ENCODE measurements around the gene SEC31A. TPM values are rescaled to one million over a fixed set of nuclear protein-coding genes. Genes with fewer than 3 reads are reported as not detected.

The SEC31A gene
- total and polyA plus RNA-seq, 12 donors: 137 to 355 (median 205) TPM

DNA sequence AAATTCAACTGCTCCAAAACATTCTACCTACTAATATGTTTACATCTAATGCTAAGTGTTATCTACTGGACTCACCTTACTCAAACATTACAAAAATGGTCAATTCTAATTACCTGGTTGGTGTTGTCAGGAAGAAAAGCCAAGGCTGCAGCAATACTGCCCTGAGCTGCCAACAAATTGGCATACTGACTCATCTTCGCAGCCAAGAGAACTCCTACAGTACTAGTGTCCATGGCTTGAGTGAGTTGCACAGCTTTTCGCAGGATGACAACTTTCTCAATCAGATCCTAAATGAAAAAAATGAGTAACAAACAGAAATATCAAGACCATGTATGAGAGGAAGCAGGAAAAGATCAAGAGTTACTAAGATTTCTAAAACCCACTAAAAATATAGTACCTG, 39.6 kb downstream of the SEC31A start:
- no peaks in the 10 kb centered on the region for H3K27me3 ChIP-seq
- no peaks in the 10 kb centered on the region for H3K9me3 ChIP-seq (replicated peaks in 1 of 3)
- intact Hi-C loops (cut with DNase I): no loop called here
- H3K27ac ChIP-seq: no peak overlapping the region
- TF ChIP-seq POLR2A (IDR thresholded peaks at IDR 0.05): no peak
- TF ChIP-seq, protein P1, sequence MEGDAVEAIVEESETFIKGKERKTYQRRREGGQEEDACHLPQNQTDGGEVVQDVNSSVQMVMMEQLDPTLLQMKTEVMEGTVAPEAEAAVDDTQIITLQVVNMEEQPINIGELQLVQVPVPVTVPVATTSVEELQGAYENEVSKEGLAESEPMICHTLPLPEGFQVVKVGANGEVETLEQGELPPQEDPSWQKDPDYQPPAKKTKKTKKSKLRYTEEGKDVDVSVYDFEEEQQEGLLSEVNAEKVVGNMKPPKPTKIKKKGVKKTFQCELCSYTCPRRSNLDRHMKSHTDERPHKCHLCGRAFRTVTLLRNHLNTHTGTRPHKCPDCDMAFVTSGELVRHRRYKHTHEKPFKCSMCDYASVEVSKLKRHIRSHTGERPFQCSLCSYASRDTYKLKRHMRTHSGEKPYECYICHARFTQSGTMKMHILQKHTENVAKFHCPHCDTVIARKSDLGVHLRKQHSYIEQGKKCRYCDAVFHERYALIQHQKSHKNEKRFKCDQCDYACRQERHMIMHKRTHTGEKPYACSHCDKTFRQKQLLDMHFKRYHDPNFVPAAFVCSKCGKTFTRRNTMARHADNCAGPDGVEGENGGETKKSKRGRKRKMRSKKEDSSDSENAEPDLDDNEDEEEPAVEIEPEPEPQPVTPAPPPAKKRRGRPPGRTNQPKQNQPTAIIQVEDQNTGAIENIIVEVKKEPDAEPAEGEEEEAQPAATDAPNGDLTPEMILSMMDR (IDR thresholded peaks at IDR 0.05): no peak
- 86 to 97% (median 90%) methylated on average over 2 of the region's 2 CpGs for WGBS, 4 donors
- no peaks in the 10 kb centered on the region for H3K4me1 ChIP-seq (replicated peaks in 1 of 2)
- H3K4me3 ChIP-seq: no peak overlapping the region
- peaks cover 0 to 89% of the 10 kb centered on the region in 2 donors for H3K36me3 ChIP-seq (replicated peaks in 1 of 2)
- DNase-seq: no peak

DNA sequence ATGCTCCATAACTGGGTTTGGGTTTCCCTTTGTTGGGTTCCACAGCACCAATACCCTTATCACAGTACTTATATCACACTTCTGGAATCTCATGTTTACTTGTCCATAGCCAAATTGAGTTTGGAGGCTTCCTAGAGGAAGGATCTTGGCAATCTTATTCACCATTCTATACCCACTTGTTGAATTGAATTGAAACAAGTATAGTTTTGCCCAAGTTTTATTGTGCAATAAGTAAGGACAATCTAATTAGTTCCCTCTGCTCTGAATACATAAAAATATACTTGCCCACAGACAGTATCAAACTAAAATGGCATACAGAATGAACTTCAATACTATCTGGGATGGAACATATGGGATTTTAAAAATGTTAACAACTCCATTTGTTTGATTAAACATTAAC, 40.3 kb downstream of the SEC31A start:
- no peak for TF ChIP-seq POLR2A (IDR thresholded peaks at IDR 0.05)
- TF ChIP-seq, protein P1 (IDR thresholded peaks at IDR 0.05): no peak
- no peaks in the 10 kb centered on the region for H3K4me1 ChIP-seq (replicated peaks in 1 of 2)
- no peak overlapping the region for H3K27ac ChIP-seq
- H3K27me3 ChIP-seq: no peaks in the 10 kb centered on the region
- intact Hi-C loops (cut with DNase I): no loop called here
- no peak overlapping the region for H3K4me3 ChIP-seq
- DNase-seq: no peak
- H3K36me3 ChIP-seq (replicated peaks in 1 of 2): peaks cover 0 to 89% of the 10 kb centered on the region in 2 donors
- no peaks in the 10 kb centered on the region for H3K9me3 ChIP-seq (replicated peaks in 1 of 3)

DNA sequence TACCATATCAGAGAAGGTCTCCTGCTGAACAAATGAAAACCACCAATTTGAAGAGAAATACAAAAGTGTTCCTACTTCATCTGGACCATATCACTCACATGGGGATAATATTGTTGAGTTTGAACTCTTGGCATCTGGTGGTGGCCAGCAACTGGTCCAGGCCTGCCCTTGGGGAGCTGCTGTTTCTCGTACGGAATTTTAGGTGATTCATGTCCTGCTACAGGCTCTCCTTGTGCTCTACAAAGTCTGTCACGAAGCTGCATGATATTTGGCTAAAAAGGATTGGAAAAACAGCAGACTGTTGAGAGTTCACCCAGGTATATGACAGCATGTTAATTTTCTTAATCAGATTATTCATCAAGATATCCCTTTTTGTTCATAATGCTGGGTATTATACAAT, 42.2 kb downstream of the SEC31A start:
- Histone ChIP-seq H3K4me1 (replicated peaks in 1 of 2) (no peaks in the 10 kb centered on the region), H3K27ac (no peak overlapping the region), H3K27me3 (no peaks in the 10 kb centered on the region), H3K36me3 (replicated peaks in 1 of 2) (peaks cover 0 to 90% of the 10 kb centered on the region in 2 donors), H3K9me3 (replicated peaks in 1 of 3) (no peaks in the 10 kb centered on the region), H3K4me3 (no peak overlapping the region)
- intact Hi-C loops (cut with DNase I): no loop called here
- TF ChIP-seq, protein P1 (IDR thresholded peaks at IDR 0.05): no peak
- no peak for TF ChIP-seq POLR2A (IDR thresholded peaks at IDR 0.05)
- WGBS, 4 donors: 66 to 78% (median 76%) methylated on average over 3 of the region's 3 CpGs
- no peak for DNase-seq

DNA sequence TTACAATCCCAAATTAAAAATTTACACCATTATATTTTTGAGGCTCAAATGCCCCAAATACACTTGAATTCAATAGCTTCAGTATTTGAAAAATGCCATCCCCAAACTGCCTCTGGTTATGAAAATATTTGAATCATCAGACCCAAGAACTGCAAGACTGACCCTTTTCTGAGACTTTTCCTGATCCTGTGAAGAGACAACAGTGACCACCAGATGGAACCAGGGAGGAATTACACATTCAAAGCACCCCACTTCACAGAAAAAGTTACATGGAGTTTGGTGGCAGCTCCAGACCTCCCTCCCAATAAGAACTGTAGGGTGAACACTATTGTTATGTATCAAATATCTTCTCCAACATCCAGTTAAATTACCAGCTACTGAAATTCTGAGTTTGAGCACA, 48.4 kb downstream of the SEC31A start:
- Histone ChIP-seq H3K4me3 (no peak overlapping the region), H3K36me3 (replicated peaks in 1 of 2) (peaks cover 0 to 90% of the 10 kb centered on the region in 2 donors), H3K27me3 (no peaks in the 10 kb centered on the region), H3K27ac (no peak overlapping the region), H3K4me1 (replicated peaks in 1 of 2) (peaks cover 0 to 5% of the 10 kb centered on the region in 2 donors), H3K9me3 (replicated peaks in 1 of 3) (no peaks in the 10 kb centered on the region)
- TF ChIP-seq, protein P1 (IDR thresholded peaks at IDR 0.05): peak in 2 of 6 experiments; percentile 21 to 25
- TF ChIP-seq POLR2A (IDR thresholded peaks at IDR 0.05): no peak
- intact Hi-C loops (cut with DNase I): no loop called here
- no peak for DNase-seq

Data from adrenal gland (tissue), 12 donors.